Colonic mucosa (tissue), 4 donors: Measurements from ENCODE around the gene SDF2. TPM values are rescaled to one million over a fixed set of nuclear protein-coding genes. Genes with fewer than 3 reads are reported as not detected.

Experiments used
- DNase-seq: peaks from one replicate; pipeline ENCODE4 v3.0.0-alpha.2; 2020
- H3K27ac ChIP-seq: fragments of 200-600 bp; one replicate; pipeline ENCODE4 v1.8.0; 2021
- H3K27me3 ChIP-seq: fragments of 200-600 bp; one replicate; pipeline ENCODE4 v1.8.0; 2021
- H3K36me3 ChIP-seq: fragments of 200-600 bp; one replicate; pipeline ENCODE4 v1.8.0; 2021
- H3K4me1 ChIP-seq: fragments of 200-600 bp; one replicate; pipeline ENCODE4 v1.8.0; 2021; ENCODE audit warnings: mild to moderate bottlenecking
- H3K4me3 ChIP-seq: fragments of 200-600 bp; one replicate; pipeline ENCODE4 v1.8.0; 2021
- H3K9ac ChIP-seq, 2 donors: one replicate each; pipeline ENCODE4 v1.7.0; 2013; ENCODE audit warnings: control low read depth in 2 of 2, low read depth in 2 of 2, low read length in 2 of 2
- H3K9me3 ChIP-seq: fragments of 200-600 bp; one replicate; pipeline ENCODE4 v1.8.0; 2021
- CTCF ChIP-seq: fragments of 200-600 bp; IDR thresholded peaks from one replicate; pipeline ENCODE4 v1.8.0; 2022; ENCODE audit warnings: antibody characterized with exemption, mild to moderate bottlenecking
- intact Hi-C: fragments of 100-400 bp; cut with DNase I; formaldehyde crosslinking; loops from one replicate; pipeline ENCODE4 v1.14.1; 2022
- total RNA-seq, 2 donors: library from RNA; stranded (reverse); fragmentation: NEBNext Ultra II Directional in 1 of 2; extraction: Animal tissue kit (Norgen Biotek cat#: 25700) in 1 of 2; gene quantifications; one replicate each; pipeline ENCODE4 v1.2.1, GENCODE V29; 2021
- donor health status: healthy.
- donor health status: DM: no; HTN: no; CAD: no.
- donor health status: DM: no; HTN: no; CAD: no.

The SDF2 gene
- total RNA-seq, 2 donors from 2014 or later: 50.7 to 56.4 TPM

GRCh38 chr17:28624148-28624547, 37.6 kb downstream of the SDF2 start:
- no peak for DNase-seq
- TF ChIP-seq CTCF: no peak
- H3K36me3 ChIP-seq: peaks cover 29% of the 10 kb centered on the region
- no peak overlapping the region for H3K4me3 ChIP-seq
- no peaks in the 10 kb centered on the region for H3K4me1 ChIP-seq
- no peaks in the 10 kb centered on the region for H3K9me3 ChIP-seq
- H3K27ac ChIP-seq: no peak overlapping the region
- H3K27me3 ChIP-seq: no peaks in the 10 kb centered on the region
- no peak overlapping the region for H3K9ac ChIP-seq
- intact Hi-C loops: no loop called here

- H3K27me3 ChIP-seq: no peaks in the 10 kb centered on the region
- intact Hi-C loops: no loop called here
- H3K9me3 ChIP-seq: no peaks in the 10 kb centered on the region
- no peaks in the 10 kb centered on the region for H3K4me1 ChIP-seq
- H3K27ac ChIP-seq: no peak overlapping the region
- DNase-seq: no peak
- H3K4me3 ChIP-seq: no peak overlapping the region
- no peak for TF ChIP-seq CTCF
- no peak overlapping the region for H3K9ac ChIP-seq
- peaks cover 29% of the 10 kb centered on the region for H3K36me3 ChIP-seq
Measured at GRCh38 chr17:28623696-28624095, 38.0 kb downstream of the SDF2 start.

- intact Hi-C loops: no loop called here
- no peak overlapping the region for H3K27ac ChIP-seq
- H3K27me3 ChIP-seq: no peaks in the 10 kb centered on the region
- H3K36me3 ChIP-seq: peaks cover 28% of the 10 kb centered on the region
- no peak for TF ChIP-seq CTCF
- no peaks in the 10 kb centered on the region for H3K9me3 ChIP-seq
- H3K4me3 ChIP-seq: no peak overlapping the region
- peak overlapping the region in 1 of 2 donors; percentile 6 for H3K9ac ChIP-seq
- no peak for DNase-seq
- H3K4me1 ChIP-seq: no peaks in the 10 kb centered on the region
Measured at GRCh38 chr17:28622186-28622585, 39.5 kb downstream of the SDF2 start.

GRCh38 chr17:28620010-28620409, 41.7 kb downstream of the SDF2 start:
- Histone ChIP-seq H3K27me3 (no peaks in the 10 kb centered on the region), H3K4me3 (no peak overlapping the region), H3K36me3 (peaks cover 44% of the 10 kb centered on the region)

GRCh38 chr17:28618464-28618863, 43.2 kb downstream of the SDF2 start:
- intact Hi-C loops: no loop called here
- Histone ChIP-seq H3K27me3 (no peaks in the 10 kb centered on the region), H3K27ac (no peak overlapping the region), H3K36me3 (peaks cover 41% of the 10 kb centered on the region), H3K9ac (no peak overlapping the region), H3K9me3 (no peaks in the 10 kb centered on the region), H3K4me1 (no peaks in the 10 kb centered on the region), H3K4me3 (no peak overlapping the region)
- DNase-seq: no peak
- TF ChIP-seq CTCF: no peak

More at GRCh38 chr17:28620010-28620409, 41.7 kb downstream of the SDF2 start:
- Histone ChIP-seq H3K4me1 (no peaks in the 10 kb centered on the region), H3K9me3 (no peaks in the 10 kb centered on the region), H3K9ac (no peak overlapping the region), H3K27ac (no peak overlapping the region)
- intact Hi-C loops: no loop called here
- no peak for TF ChIP-seq CTCF
- no peak for DNase-seq

GRCh38 chr17:28616281-28616680, 45.4 kb downstream of the SDF2 start:
- no peak overlapping the region for H3K9ac ChIP-seq
- no peaks in the 10 kb centered on the region for H3K4me1 ChIP-seq
- H3K27ac ChIP-seq: no peak overlapping the region
- TF ChIP-seq CTCF: no peak
- no peaks in the 10 kb centered on the region for H3K9me3 ChIP-seq
- H3K36me3 ChIP-seq: peaks cover 35% of the 10 kb centered on the region
- H3K27me3 ChIP-seq: no peaks in the 10 kb centered on the region
- H3K4me3 ChIP-seq: no peak overlapping the region
- no peak for DNase-seq
- intact Hi-C loops: no loop called here
